Stimulated activated naive CD8-positive, alpha-beta T cell treated with anti-CD3 and anti-CD28 coated beads, Interleukin-15, amount 100 ng/mL, for 72 hours (primary cell): ENCODE results near the gene SASH1.

Experiments used
- ATAC-seq: fragments of 150-1000 bp; cut with Tn5 transposase; 2 replicates; pipeline ENCODE4 v1.10.0; 2021; ENCODE audit warnings: mild to moderate bottlenecking, moderate library complexity
- DNase-seq, 2 donors: peaks; one replicate each; pipeline ENCODE4 v3.0.0; 2021 to 2022
- H3K27ac Mint-ChIP-seq, 2 donors: one replicate each; pipeline ENCODE4 v1.8.0; 2022; ENCODE audit warnings: mild to moderate bottlenecking in 2 of 2, mixed read lengths in 2 of 2, moderate library complexity in 2 of 2
- H3K27me3 Mint-ChIP-seq: one replicate; pipeline ENCODE4 v1.8.0; 2022; ENCODE audit warnings: mixed read lengths
- H3K4me1 Mint-ChIP-seq: one replicate; pipeline ENCODE4 v1.8.0; 2022; ENCODE audit warnings: mild to moderate bottlenecking, mixed read lengths
- H3K4me3 Mint-ChIP-seq, 2 donors: one replicate each; pipeline ENCODE4 v1.8.0; 2022; ENCODE audit warnings: mild to moderate bottlenecking in 2 of 2, mixed read lengths in 2 of 2, moderate library complexity in 1 of 2
- H3K9me3 Mint-ChIP-seq, 2 donors: one replicate each; pipeline ENCODE4 v1.8.0; 2022; ENCODE audit warnings: mixed read lengths in 2 of 2

Gene SASH1

DNA sequence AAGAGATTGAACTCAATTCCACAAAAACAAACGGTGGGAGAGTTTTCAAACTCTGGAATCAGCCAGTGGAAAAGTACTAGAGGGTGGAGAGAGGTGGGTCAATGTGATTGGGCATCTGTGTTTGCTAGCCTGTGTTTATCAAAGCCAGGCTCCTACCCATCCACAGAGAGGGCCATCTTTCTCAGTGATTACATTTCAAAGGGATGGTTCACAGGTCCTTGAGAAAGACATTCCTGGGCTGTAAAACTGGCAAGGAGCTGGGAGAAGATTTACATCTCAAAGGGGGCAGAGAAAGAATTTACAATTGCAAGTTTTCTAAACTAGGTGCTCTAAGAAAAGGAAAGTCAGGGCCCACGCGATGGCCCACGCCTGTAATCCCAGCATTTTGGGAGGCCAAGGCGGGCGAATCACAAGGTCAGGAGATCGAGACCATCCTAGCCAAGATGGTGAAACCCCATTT, 257.4 kb downstream of the SASH1 start:
- peaks cover 21% of the 10 kb centered on the region for H3K27me3 Mint-ChIP-seq
- no peak overlapping the region for H3K4me3 Mint-ChIP-seq
- ATAC-seq, result no peak
- no peak overlapping the region for H3K27ac Mint-ChIP-seq
- H3K4me1 Mint-ChIP-seq, result peaks cover 12% of the 10 kb centered on the region
- no peak for DNase-seq
- H3K9me3 Mint-ChIP-seq, result peaks cover 4 to 13% of the 10 kb centered on the region in 2 donors
